ENCODE measurements around the gene LSM11. TPM values are rescaled to one million over a fixed set of nuclear protein-coding genes. Genes with fewer than 3 reads are reported as not detected.

The LSM11 gene
- total RNA-seq, 1 donor from 2014 or later: 3.0 TPM

GRCh38 chr5:157767689-157768088, 24.2 kb downstream of the LSM11 start:
- no peak for DNase-seq
- no peaks in the 10 kb centered on the region for H3K27me3 ChIP-seq
- intact Hi-C loops (cut with DNase I): no loop called here
- no peak for TF ChIP-seq CTCF (IDR thresholded peaks at IDR 0.05)
- H3K27ac ChIP-seq: no peak overlapping the region
- no peak overlapping the region for H3K4me3 ChIP-seq
- no peaks in the 10 kb centered on the region for H3K36me3 ChIP-seq
- no peak for ATAC-seq
- no peaks in the 10 kb centered on the region for H3K9me3 ChIP-seq
- H3K4me1 ChIP-seq: no peaks in the 10 kb centered on the region

- H3K27ac ChIP-seq: no peak overlapping the region
- intact Hi-C loops (cut with DNase I): no loop called here
- no peaks in the 10 kb centered on the region for H3K4me1 ChIP-seq
- no peaks in the 10 kb centered on the region for H3K36me3 ChIP-seq
- TF ChIP-seq CTCF (IDR thresholded peaks at IDR 0.05): no peak
- no peak for DNase-seq
- ATAC-seq: no peak
- peaks cover 4% of the 10 kb centered on the region for H3K27me3 ChIP-seq
- no peak overlapping the region for H3K4me3 ChIP-seq
- H3K9me3 ChIP-seq: no peaks in the 10 kb centered on the region
Observed at GRCh38 chr5:157770665-157771064, 27.2 kb downstream of the LSM11 start.

GRCh38 chr5:157772127-157772526, 28.6 kb downstream of the LSM11 start:
- ATAC-seq (no peak), DNase-seq (no peak)
- H3K4me1 ChIP-seq: no peaks in the 10 kb centered on the region
- H3K27ac ChIP-seq: no peak overlapping the region
- no peak overlapping the region for H3K4me3 ChIP-seq
- no peak for TF ChIP-seq CTCF (IDR thresholded peaks at IDR 0.05)
- H3K27me3 ChIP-seq: peaks cover 4% of the 10 kb centered on the region
- H3K9me3 ChIP-seq: no peaks in the 10 kb centered on the region
- no peaks in the 10 kb centered on the region for H3K36me3 ChIP-seq
- intact Hi-C loops (cut with DNase I): no loop called here

- ATAC-seq (no peak), DNase-seq (no peak)
- Histone ChIP-seq H3K36me3 (peaks cover 3% of the 10 kb centered on the region), H3K27ac (no peak overlapping the region), H3K27me3 (no peaks in the 10 kb centered on the region), H3K9me3 (no peaks in the 10 kb centered on the region), H3K4me1 (no peaks in the 10 kb centered on the region), H3K4me3 (no peak overlapping the region)
- intact Hi-C loops (cut with DNase I): no loop called here
- TF ChIP-seq CTCF (IDR thresholded peaks at IDR 0.05): no peak
Observed at GRCh38 chr5:157778121-157778805, 34.8 kb downstream of the LSM11 start.

- intact Hi-C loops (cut with DNase I): no loop called here
- Histone ChIP-seq H3K9me3 (no peaks in the 10 kb centered on the region), H3K27me3 (no peaks in the 10 kb centered on the region), H3K27ac (no peak overlapping the region), H3K4me3 (no peak overlapping the region), H3K36me3 (peaks cover 8% of the 10 kb centered on the region), H3K4me1 (no peaks in the 10 kb centered on the region)
- ATAC-seq (no peak), DNase-seq (no peak)
- TF ChIP-seq CTCF (IDR thresholded peaks at IDR 0.05): no peak
Observed at GRCh38 chr5:157779221-157779620, 35.7 kb downstream of the LSM11 start.

- no peak for ATAC-seq
- intact Hi-C loops (cut with DNase I): no loop called here
Observed at GRCh38 chr5:157785801-157786200, 42.3 kb downstream of the LSM11 start.

More at GRCh38 chr5:157785801-157786200, 42.3 kb downstream of the LSM11 start:
- Histone ChIP-seq H3K4me3 (no peak overlapping the region), H3K27ac (no peak overlapping the region), H3K9me3 (no peaks in the 10 kb centered on the region), H3K4me1 (no peaks in the 10 kb centered on the region), H3K27me3 (no peaks in the 10 kb centered on the region), H3K36me3 (peaks cover 58% of the 10 kb centered on the region)
- DNase-seq: no peak
- TF ChIP-seq CTCF (IDR thresholded peaks at IDR 0.05): no peak
